HepG2 (cell line): Measurements from ENCODE around the gene SPATA33. TPM values are rescaled to one million over a fixed set of nuclear protein-coding genes. Genes with fewer than 3 reads are reported as not detected.
A peak's percentile ranks its signal among the peaks of the same experiment; 100 is the strongest.

ENCODE experiments used
- ATAC-seq: fragments of 200-7000 bp; cut with Tn5 transposase; 3 replicates; pipeline ENCODE4 v1.9.1; 2020; ENCODE audit warnings: mild to moderate bottlenecking, moderate library complexity
- BruUV-seq: library from RNA; stranded (reverse); fragments of 400-500 nt; replicated peaks from 2 replicates; lab custom pipeline; 2021; lab: Mats Ljungman, UMichigan
- CTCF ChIA-PET: fragments of 300-600 bp; formaldehyde crosslinking; extraction: SDS; loops from one replicate; lab custom pipeline; 2021; ENCODE audit warnings: low total read pairs, inconsistent platforms, low intra/inter-chr PET ratio; lab: Yijun Ruan, JAX
- POLR2A ChIA-PET: fragments of 350-600 bp; sonication (Branson Sonifier 250); formaldehyde crosslinking; loops from one replicate; lab custom pipeline; 2020; ENCODE audit warnings: antibody characterized with exemption, inconsistent platforms; lab: Yijun Ruan, JAX
- DNase-seq: peaks from one replicate; pipeline ENCODE4 v3.0.0-alpha.2; 2015; ENCODE audit warnings: low spot score
- FAIRE-seq: peaks from 3 replicates; lab custom pipeline; 2011; peaks lifted over from hg19 to GRCh38; lab: Jason Lieb, UNC
- H2AFZ ChIP-seq: one replicate; pipeline ENCODE4 v1.6.1; 2011; ENCODE audit warnings: low read length, inconsistent platforms
- H3K27ac ChIP-seq: fragments of 300-600 bp; 3 replicates; pipeline ENCODE4 v1.8.0; 2011; ENCODE audit warnings: mixed run types, mild to moderate bottlenecking, mixed read lengths, low read length, inconsistent platforms; ENCODE audit not compliant: insufficient read depth; ENCODE audit errors: extremely low read length
- H3K27me3 ChIP-seq, 2 experiments: fragments of 200-600 bp in 1 of 2; 2 replicates in 1 of 2; 3 replicates in 1 of 2; pipeline versions ENCODE4 v1.6.0 to v1.8.0; 2011; ENCODE audit warnings: low read length in 2 of 2, mild to moderate bottlenecking in 2 of 2, moderate library complexity in 2 of 2, inconsistent platforms in 1 of 2; ENCODE audit not compliant: insufficient read depth in 2 of 2, control insufficient read depth in 1 of 2
- H3K36me3 ChIP-seq, 2 experiments: fragments of 200-600 bp in 1 of 2; replicated peaks in 1 of 2; 2 replicates in 1 of 2; 3 replicates in 1 of 2; pipeline versions ENCODE4 v1.5.1 to v1.8.0; 2011; ENCODE audit warnings: low read length in 2 of 2, inconsistent platforms in 1 of 2; ENCODE audit not compliant: insufficient read depth in 2 of 2, control insufficient read depth in 1 of 2
- H3K4me1 ChIP-seq: 2 replicates; pipeline ENCODE4 v1.5.1; 2012; ENCODE audit warnings: low read length, inconsistent platforms; ENCODE audit not compliant: insufficient read depth
- H3K4me2 ChIP-seq: 2 replicates; pipeline ENCODE4 v1.6.0; 2011; ENCODE audit warnings: low read depth, low read length, inconsistent platforms
- H3K4me3 ChIP-seq, 3 experiments: fragments of 200-600 bp in 1 of 3; sonication (generic), shearing (Covaris generic) in 1 of 3; replicated peaks in 1 of 3; 2 replicates each; pipeline ENCODE4 v1.5.1; 2011 to 2016; ENCODE audit warnings: low read length in 3 of 3, inconsistent platforms in 2 of 3, low read depth in 2 of 3, mild to moderate bottlenecking in 2 of 3, control low read depth in 1 of 3, mixed read lengths in 1 of 3; ENCODE audit not compliant: insufficient read depth in 1 of 3
- H3K79me2 ChIP-seq: one replicate; pipeline ENCODE4 v1.6.1; 2011; ENCODE audit warnings: low read length, inconsistent platforms; ENCODE audit not compliant: insufficient read depth
- H3K9ac ChIP-seq: 2 replicates; pipeline ENCODE4 v1.6.0; 2011; ENCODE audit warnings: mild to moderate bottlenecking, low read depth, low read length, inconsistent platforms; ENCODE audit not compliant: insufficient read depth
- H3K9me3 ChIP-seq: 2 replicates; pipeline ENCODE4 v1.5.1; 2012; ENCODE audit warnings: mild to moderate bottlenecking, low read length
- H4K20me1 ChIP-seq: 2 replicates; pipeline ENCODE4 v1.6.0; 2011; ENCODE audit warnings: inconsistent platforms, mild to moderate bottlenecking, low read length, moderate library complexity; ENCODE audit not compliant: insufficient read depth
- AGO1 ChIP-seq: fragments of 200-400 bp; formaldehyde crosslinking; IDR thresholded peaks from 2 replicates; pipeline ENCODE4 v1.6.1; 2017; ENCODE audit warnings: mild to moderate bottlenecking, low read depth, low read length, moderate library complexity; ENCODE audit not compliant: poor library complexity, severe bottlenecking
- DMAP1 ChIP-seq: IDR thresholded peaks from 2 replicates; pipeline ENCODE4 v1.6.1; 2016
- HNF4A ChIP-seq: sonication (generic); formaldehyde crosslinking; IDR thresholded peaks from 2 replicates; pipeline ENCODE4 v1.4.0; 2020; ENCODE audit warnings: missing genetic modification reagents
- HNRNPH1 ChIP-seq: fragments of 200-400 bp; formaldehyde crosslinking; optimal IDR thresholded peaks from 2 replicates; pipeline ENCODE3; 2017; ENCODE audit warnings: mild to moderate bottlenecking, low read depth, low read length
- HNRNPK ChIP-seq: fragments of 200-400 bp; formaldehyde crosslinking; IDR thresholded peaks from 2 replicates; pipeline ENCODE4 v1.6.1; 2018; ENCODE audit warnings: low read length, low read depth, moderate library complexity, mild to moderate bottlenecking; ENCODE audit not compliant: poor library complexity, severe bottlenecking
- ZNF354B ChIP-seq: sonication (generic); formaldehyde crosslinking; IDR thresholded peaks from 2 replicates; pipeline ENCODE4 v1.8.0; 2022; ENCODE audit warnings: mild to moderate bottlenecking, missing genetic modification reagents
- ZNF547 ChIP-seq: sonication (generic); formaldehyde crosslinking; IDR thresholded peaks from 2 replicates; pipeline ENCODE4 v1.5.1; 2020; ENCODE audit warnings: mild to moderate bottlenecking, missing genetic modification reagents
- whole genome bisulfite sequencing: methylation state at CpG from one replicate; pipeline ENCODE4 v1.1.6; 2017; ENCODE audit warnings: low lambda C conversion rate; 5-methylcytosine and 5-hydroxymethylcytosine counted together
- in situ Hi-C: cut with HindIII; loops from 2 replicates; pipeline ENCODE4 v1.10.0; 2017; ENCODE audit warnings: low pct_unique_long_range_greater_than_20kb; ENCODE audit not compliant: extremely low pct_ligation_motif_present
- intact Hi-C: fragments of 100-400 bp; cut with micrococcal nuclease; formaldehyde crosslinking; loops from one replicate; pipeline ENCODE4 v1.10.0; 2022; ENCODE audit not compliant: unreplicated experiment
- polyA plus RNA-seq, 8 experiments: library from polyadenylated mRNA; depleted of rRNA in 3 of 8; stranded (reverse) in 7 of 8; unstranded in 1 of 8; fragments of >200 nt; fragmentation: Illumina TruSeq in 4 of 8; extraction: Trizol in 4 of 8; gene quantifications; 2 replicates each; pipeline versions ENCODE4 v1.2.1 to v1.2.3, GENCODE V29; 2011 to 2016; ENCODE audit warnings: low read depth in 4 of 8, missing spikeins in 1 of 8, mixed read lengths in 1 of 8; ENCODE audit not compliant: insufficient read depth in 1 of 8
- total RNA-seq, 5 experiments: library from RNA; depleted of rRNA; stranded (reverse); fragments of >200 nt; fragmentation: Illumina TruSeq; extraction: Trizol; gene quantifications; 2 replicates each; pipeline ENCODE4 v1.2.3, GENCODE V29; 2016; ENCODE audit warnings: low read depth in 1 of 5
- TF ChIP-seq, protein P1 (sequence below): sonication (generic); formaldehyde crosslinking; IDR thresholded peaks from 2 replicates; pipeline ENCODE4 v1.8.0; 2022; ENCODE audit warnings: missing genetic modification reagents, low read depth, mild to moderate bottlenecking, borderline replicate concordance
- TF ChIP-seq, protein P2 (sequence below): sonication (generic); formaldehyde crosslinking; IDR thresholded peaks from 2 replicates; pipeline ENCODE4 v1.4.0; 2020; ENCODE audit warnings: mild to moderate bottlenecking, missing genetic modification reagents, borderline replicate concordance
- TF ChIP-seq, protein P3 (sequence below): sonication (generic); formaldehyde crosslinking; IDR thresholded peaks from 2 replicates; pipeline ENCODE4 v1.5.0; 2020; ENCODE audit warnings: missing genetic modification reagents

Gene SPATA33
- total and polyA plus RNA-seq, 2 of the 13 experiments (the other 11 are each of a cell fraction or from before 2014, with no cell fraction given) = 5.7 to 11.0 TPM

DNA sequence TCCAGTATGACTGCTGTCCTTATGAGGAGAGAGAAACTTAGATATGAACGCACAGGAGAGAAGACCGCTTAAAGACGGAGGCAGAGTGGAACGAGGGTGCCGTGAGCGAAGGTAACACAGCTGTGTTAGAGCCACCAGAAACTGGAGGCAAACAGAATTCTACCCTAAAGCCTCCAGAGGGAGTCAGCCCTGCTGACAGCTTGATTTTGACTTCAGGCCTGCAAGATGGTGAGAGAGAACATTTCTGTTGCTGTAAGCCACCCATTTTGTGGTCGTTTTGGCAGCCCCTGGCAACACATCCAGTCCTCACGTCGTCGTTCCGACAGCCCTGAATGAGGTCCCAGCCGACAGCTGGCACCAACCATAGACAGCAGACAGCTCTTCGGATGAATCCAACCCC lies 46.6 kb downstream of the SPATA33 start (continued):
- no peak for TF ChIP-seq HNRNPK

DNA sequence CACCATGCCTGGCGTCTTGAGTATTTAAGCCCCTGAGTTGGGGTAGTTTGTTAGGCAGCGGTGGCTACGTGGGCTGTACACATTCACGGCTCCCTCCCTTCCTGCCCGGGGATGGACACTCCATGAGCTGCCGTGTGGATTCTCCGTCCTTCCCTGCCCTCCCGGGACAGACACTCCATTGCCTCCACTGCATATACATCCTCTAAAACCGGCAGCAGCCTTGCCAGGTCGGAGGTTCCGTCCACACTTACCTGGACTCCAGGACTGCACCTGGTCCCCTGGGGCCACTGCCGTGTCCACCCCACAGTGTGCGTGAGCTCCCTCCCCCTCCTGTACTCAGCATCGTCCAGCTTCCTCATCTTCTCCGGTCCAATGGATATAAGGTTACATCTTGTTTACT lies 47.4 kb downstream of the SPATA33 start:
- intact Hi-C loops (loop anchor here (10.0 kb wide), 1 partner anchor 120 kb away; the partner anchor contains the start of gene SPIRE2), in situ Hi-C loops (loop anchor here (5.0 kb wide), 1 partner anchor 72 kb away; no protein-coding TSS in a partner anchor)
- no peak overlapping the region for H2AFZ ChIP-seq
- WGBS = 82% methylated on average over 15 of the region's 15 CpGs
- H3K27ac ChIP-seq = no peak overlapping the region
- H3K27me3 ChIP-seq = no peaks in the 10 kb centered on the region
- H3K4me1 ChIP-seq = peaks cover 17% of the 10 kb centered on the region
- peak; percentile 51 for TF ChIP-seq AGO1
- no peak for TF ChIP-seq ZNF354B (CRISPR knock-in tag)
- no peak for TF ChIP-seq ZNF547
- TF ChIP-seq, protein P1, sequence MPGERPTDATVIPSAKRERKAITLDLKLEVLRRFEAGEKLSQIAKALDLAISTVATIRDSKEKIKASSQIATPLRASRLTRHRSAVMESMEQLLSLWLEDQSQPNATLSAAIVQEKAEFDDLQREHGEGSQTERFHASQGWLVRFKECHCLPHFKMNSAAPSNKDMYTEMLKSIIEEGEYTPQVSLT = no peak
- no peak for TF ChIP-seq HNF4A (CRISPR knock-in tag)
- TF ChIP-seq, protein P2, sequence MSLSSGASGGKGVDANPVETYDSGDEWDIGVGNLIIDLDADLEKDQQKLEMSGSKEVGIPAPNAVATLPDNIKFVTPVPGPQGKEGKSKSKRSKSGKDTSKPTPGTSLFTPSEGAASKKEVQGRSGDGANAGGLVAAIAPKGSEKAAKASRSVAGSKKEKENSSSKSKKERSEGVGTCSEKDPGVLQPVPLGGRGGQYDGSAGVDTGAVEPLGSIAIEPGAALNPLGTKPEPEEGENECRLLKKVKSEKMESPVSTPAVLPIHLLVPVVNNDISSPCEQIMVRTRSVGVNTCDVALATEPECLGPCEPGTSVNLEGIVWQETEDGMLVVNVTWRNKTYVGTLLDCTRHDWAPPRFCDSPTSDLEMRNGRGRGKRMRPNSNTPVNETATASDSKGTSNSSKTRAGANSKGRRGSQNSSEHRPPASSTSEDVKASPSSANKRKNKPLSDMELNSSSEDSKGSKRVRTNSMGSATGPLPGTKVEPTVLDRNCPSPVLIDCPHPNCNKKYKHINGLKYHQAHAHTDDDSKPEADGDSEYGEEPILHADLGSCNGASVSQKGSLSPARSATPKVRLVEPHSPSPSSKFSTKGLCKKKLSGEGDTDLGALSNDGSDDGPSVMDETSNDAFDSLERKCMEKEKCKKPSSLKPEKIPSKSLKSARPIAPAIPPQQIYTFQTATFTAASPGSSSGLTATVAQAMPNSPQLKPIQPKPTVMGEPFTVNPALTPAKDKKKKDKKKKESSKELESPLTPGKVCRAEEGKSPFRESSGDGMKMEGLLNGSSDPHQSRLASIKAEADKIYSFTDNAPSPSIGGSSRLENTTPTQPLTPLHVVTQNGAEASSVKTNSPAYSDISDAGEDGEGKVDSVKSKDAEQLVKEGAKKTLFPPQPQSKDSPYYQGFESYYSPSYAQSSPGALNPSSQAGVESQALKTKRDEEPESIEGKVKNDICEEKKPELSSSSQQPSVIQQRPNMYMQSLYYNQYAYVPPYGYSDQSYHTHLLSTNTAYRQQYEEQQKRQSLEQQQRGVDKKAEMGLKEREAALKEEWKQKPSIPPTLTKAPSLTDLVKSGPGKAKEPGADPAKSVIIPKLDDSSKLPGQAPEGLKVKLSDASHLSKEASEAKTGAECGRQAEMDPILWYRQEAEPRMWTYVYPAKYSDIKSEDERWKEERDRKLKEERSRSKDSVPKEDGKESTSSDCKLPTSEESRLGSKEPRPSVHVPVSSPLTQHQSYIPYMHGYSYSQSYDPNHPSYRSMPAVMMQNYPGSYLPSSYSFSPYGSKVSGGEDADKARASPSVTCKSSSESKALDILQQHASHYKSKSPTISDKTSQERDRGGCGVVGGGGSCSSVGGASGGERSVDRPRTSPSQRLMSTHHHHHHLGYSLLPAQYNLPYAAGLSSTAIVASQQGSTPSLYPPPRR (CRISPR knock-in tag) = no peak
- TF ChIP-seq DMAP1 = no peak
- TF ChIP-seq, protein P3, sequence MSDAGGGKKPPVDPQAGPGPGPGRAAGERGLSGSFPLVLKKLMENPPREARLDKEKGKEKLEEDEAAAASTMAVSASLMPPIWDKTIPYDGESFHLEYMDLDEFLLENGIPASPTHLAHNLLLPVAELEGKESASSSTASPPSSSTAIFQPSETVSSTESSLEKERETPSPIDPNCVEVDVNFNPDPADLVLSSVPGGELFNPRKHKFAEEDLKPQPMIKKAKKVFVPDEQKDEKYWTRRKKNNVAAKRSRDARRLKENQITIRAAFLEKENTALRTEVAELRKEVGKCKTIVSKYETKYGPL = no peak
- TF ChIP-seq HNRNPH1 = no peak
- H3K4me2 ChIP-seq = no peak overlapping the region
- H4K20me1 ChIP-seq = no peaks in the 10 kb centered on the region
- ATAC-seq = no peak
- ChIA-PET POLR2A (interaction anchor here (1.2 to 2.8 kb wide), 4 partner anchors 14 to 218 kb away, joined by 4 to 12 read pairs (median 6); partner anchors contain the start of genes TUBB3 and VPS9D1), CTCF (no interaction called here)
- DNase-seq = no peak
- FAIRE-seq = peak; percentile 4
- no TSS peak for BruUV-seq
- no peaks in the 10 kb centered on the region for H3K79me2 ChIP-seq
- no peak overlapping the region for H3K9ac ChIP-seq
- H3K9me3 ChIP-seq = no peaks in the 10 kb centered on the region
- no peaks in the 10 kb centered on the region; a peak in 1 of 5 replicates for H3K36me3 ChIP-seq
- H3K4me3 ChIP-seq = no peak overlapping the region
